Measurements from ENCODE around the gene SRRM3.

SRRM3 gene

GRCh38 chr7:76244781-76245391, 43.2 kb downstream of the SRRM3 start:
- no peak overlapping the region for H3K4me3 ChIP-seq (ENCODE audit: low read depth, low read length)
- H3K4me1 ChIP-seq, result no peaks in the 10 kb centered on the region
- no peak overlapping the region for H3K27ac ChIP-seq
- H2AFZ ChIP-seq, result no peak overlapping the region
- no peaks in the 10 kb centered on the region for H3K9me3 ChIP-seq (ENCODE audit: control insufficient read depth, low read length)
- no peaks in the 10 kb centered on the region for H3K27me3 ChIP-seq (ENCODE audit: control insufficient read depth, insufficient read depth, low read length)
- no peak overlapping the region for H3K9ac ChIP-seq
- TF ChIP-seq, protein P1, sequence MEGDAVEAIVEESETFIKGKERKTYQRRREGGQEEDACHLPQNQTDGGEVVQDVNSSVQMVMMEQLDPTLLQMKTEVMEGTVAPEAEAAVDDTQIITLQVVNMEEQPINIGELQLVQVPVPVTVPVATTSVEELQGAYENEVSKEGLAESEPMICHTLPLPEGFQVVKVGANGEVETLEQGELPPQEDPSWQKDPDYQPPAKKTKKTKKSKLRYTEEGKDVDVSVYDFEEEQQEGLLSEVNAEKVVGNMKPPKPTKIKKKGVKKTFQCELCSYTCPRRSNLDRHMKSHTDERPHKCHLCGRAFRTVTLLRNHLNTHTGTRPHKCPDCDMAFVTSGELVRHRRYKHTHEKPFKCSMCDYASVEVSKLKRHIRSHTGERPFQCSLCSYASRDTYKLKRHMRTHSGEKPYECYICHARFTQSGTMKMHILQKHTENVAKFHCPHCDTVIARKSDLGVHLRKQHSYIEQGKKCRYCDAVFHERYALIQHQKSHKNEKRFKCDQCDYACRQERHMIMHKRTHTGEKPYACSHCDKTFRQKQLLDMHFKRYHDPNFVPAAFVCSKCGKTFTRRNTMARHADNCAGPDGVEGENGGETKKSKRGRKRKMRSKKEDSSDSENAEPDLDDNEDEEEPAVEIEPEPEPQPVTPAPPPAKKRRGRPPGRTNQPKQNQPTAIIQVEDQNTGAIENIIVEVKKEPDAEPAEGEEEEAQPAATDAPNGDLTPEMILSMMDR (IDR thresholded peaks at IDR 0.05), result no peak
- H3K79me2 ChIP-seq, result no peaks in the 10 kb centered on the region
- no peaks in the 10 kb centered on the region for H3K36me3 ChIP-seq (ENCODE audit: control insufficient read depth, insufficient read depth, low read length)
- no peak overlapping the region for H3K4me2 ChIP-seq (ENCODE audit: low read length)

DNA sequence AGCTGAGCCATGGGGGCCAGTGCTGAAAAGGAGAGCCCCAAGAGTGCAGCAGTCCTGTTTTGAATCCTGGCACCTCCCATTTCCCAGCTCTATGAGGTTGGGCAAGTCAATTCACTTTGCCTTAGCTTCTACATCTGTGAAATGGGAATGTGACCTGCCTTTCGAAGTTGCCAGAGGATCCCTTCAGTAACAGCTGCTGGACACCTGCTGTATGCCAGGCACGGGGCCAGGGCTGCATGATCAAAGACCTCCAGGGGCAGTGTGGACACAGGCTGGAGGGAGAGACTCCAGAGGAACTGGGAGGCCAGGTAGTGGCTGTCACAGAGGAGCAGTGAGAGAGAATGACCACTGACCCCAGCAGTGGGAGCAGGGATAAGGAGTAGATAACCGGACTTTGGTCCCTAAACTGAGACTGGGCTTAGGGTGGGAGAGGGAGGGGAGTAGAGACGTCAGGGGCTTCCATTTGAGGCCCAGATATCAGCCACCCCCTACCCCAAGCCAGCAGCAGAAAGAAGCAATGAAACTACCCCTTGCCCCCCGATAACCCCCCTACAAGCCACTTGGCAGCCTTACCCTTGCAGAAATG, 45.2 kb downstream of the SRRM3 start:
- no peaks in the 10 kb centered on the region for H3K4me1 ChIP-seq
- no peak overlapping the region for H3K9ac ChIP-seq
- H3K27me3 ChIP-seq (ENCODE audit: control insufficient read depth, insufficient read depth, low read length), result no peaks in the 10 kb centered on the region
- H2AFZ ChIP-seq, result no peak overlapping the region
- no peak overlapping the region for H3K27ac ChIP-seq
- H3K36me3 ChIP-seq (ENCODE audit: control insufficient read depth, insufficient read depth, low read length), result no peaks in the 10 kb centered on the region
- H3K79me2 ChIP-seq, result no peaks in the 10 kb centered on the region
- H3K4me3 ChIP-seq (ENCODE audit: low read depth, low read length), result no peak overlapping the region
- TF ChIP-seq, protein P1 (IDR thresholded peaks at IDR 0.05), result no peak
- no peak overlapping the region for H3K4me2 ChIP-seq (ENCODE audit: low read length)
- no peaks in the 10 kb centered on the region for H3K9me3 ChIP-seq (ENCODE audit: control insufficient read depth, low read length)

- no peak overlapping the region for H3K27ac ChIP-seq
- no peak overlapping the region for H3K4me2 ChIP-seq (ENCODE audit: low read length)
- H3K36me3 ChIP-seq (ENCODE audit: control insufficient read depth, insufficient read depth, low read length), result no peaks in the 10 kb centered on the region
- no peaks in the 10 kb centered on the region for H3K27me3 ChIP-seq (ENCODE audit: control insufficient read depth, insufficient read depth, low read length)
- H3K9ac ChIP-seq, result no peak overlapping the region
- H2AFZ ChIP-seq, result no peak overlapping the region
- no peaks in the 10 kb centered on the region for H3K4me1 ChIP-seq
- TF ChIP-seq, protein P1 (IDR thresholded peaks at IDR 0.05), result no peak
- H3K79me2 ChIP-seq, result no peaks in the 10 kb centered on the region
- no peak overlapping the region for H3K4me3 ChIP-seq (ENCODE audit: low read depth, low read length)
- no peaks in the 10 kb centered on the region for H3K9me3 ChIP-seq (ENCODE audit: control insufficient read depth, low read length)
Observed at GRCh38 chr7:76247938-76248337, 46.2 kb downstream of the SRRM3 start.

- H3K27me3 ChIP-seq (ENCODE audit: control insufficient read depth, insufficient read depth, low read length), result no peaks in the 10 kb centered on the region
- no peak overlapping the region for H2AFZ ChIP-seq
- no peak overlapping the region for H3K27ac ChIP-seq
- H3K9ac ChIP-seq, result no peak overlapping the region
- H3K9me3 ChIP-seq (ENCODE audit: control insufficient read depth, low read length), result no peaks in the 10 kb centered on the region
- TF ChIP-seq, protein P1 (IDR thresholded peaks at IDR 0.05), result no peak
- H3K4me3 ChIP-seq (ENCODE audit: low read depth, low read length), result no peak overlapping the region
- no peak overlapping the region for H3K4me2 ChIP-seq (ENCODE audit: low read length)
- no peaks in the 10 kb centered on the region for H3K36me3 ChIP-seq (ENCODE audit: control insufficient read depth, insufficient read depth, low read length)
- H3K79me2 ChIP-seq, result no peaks in the 10 kb centered on the region
- no peaks in the 10 kb centered on the region for H3K4me1 ChIP-seq
Observed at GRCh38 chr7:76252021-76252420, 50.3 kb downstream of the SRRM3 start.

DNA sequence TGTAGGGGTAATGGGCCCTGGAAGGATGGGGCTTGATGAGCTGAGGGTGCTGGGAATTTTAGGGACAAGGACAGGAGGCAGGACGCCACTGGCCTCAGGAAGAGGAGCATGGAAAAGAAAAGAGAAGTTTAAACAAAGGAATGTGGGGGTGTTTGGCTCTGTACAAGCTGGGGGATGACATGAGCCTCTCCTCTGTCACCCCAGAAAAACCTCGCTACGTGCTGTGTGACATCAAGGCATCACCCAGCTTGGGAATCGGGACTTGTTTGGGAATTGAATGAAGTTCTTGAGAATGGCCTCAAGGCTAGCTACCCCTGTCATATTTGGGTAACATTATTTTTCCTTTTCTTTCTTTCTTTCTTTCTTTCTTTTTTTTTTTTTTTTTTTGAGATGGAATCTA, 53.1 kb downstream of the SRRM3 start:
- Histone ChIP-seq H2AFZ (no peak overlapping the region), H3K4me1 (no peaks in the 10 kb centered on the region), H3K9me3 (ENCODE audit: control insufficient read depth, low read length) (no peaks in the 10 kb centered on the region), H3K4me3 (ENCODE audit: low read depth, low read length) (no peak overlapping the region), H3K9ac (no peak overlapping the region), H3K27ac (no peak overlapping the region), H3K79me2 (no peaks in the 10 kb centered on the region), H3K27me3 (ENCODE audit: control insufficient read depth, insufficient read depth, low read length) (no peaks in the 10 kb centered on the region), H3K4me2 (ENCODE audit: low read length) (no peak overlapping the region), H3K36me3 (ENCODE audit: control insufficient read depth, insufficient read depth, low read length) (no peaks in the 10 kb centered on the region)
- TF ChIP-seq, protein P1 (IDR thresholded peaks at IDR 0.05), result no peak

Data from parathyroid adenoma (tissue), 2 donors.